CD1c-positive myeloid dendritic cell (primary cell): ENCODE measurements around the gene MXD3.
"Not testable (repeated sequence)": the region's sequence is repeated elsewhere in the genome, so short reads cannot be mapped to it uniquely, and the experiment has no call there.

Experiments
- DNase-seq: peaks from one replicate; pipeline ENCODE4 v3.0.0-alpha.2; 2016; ENCODE audit errors: extremely low spot score

The MXD3 gene

GRCh38 chr5:177265395-177265794 lies 46.3 kb downstream of the MXD3 start:
- no peak for DNase-seq

- DNase-seq, result no peak
These were observed 47.5 kb downstream of the MXD3 start for GRCh38 chr5:177264178-177264577.

- no peak for DNase-seq
These were observed 50.2 kb downstream of the MXD3 start for GRCh38 chr5:177261510-177261909.

GRCh38 chr5:177260961-177261360 lies 50.7 kb downstream of the MXD3 start:
- DNase-seq, result no peak

GRCh38 chr5:177258711-177259110 lies 53.0 kb downstream of the MXD3 start:
- DNase-seq, result not testable (repeated sequence)
